GM10266 (cell line): ENCODE measurements around the gene ZNF570.

ENCODE experiments used
- DNase-seq: peaks from one replicate; pipeline ENCODE4 v3.0.0; 2012; ENCODE audit errors: extremely low spot score
- CTCF ChIP-seq: IDR thresholded peaks from 2 replicates; pipeline ENCODE4 v1.5.1; 2012; ENCODE audit warnings: mild to moderate bottlenecking, low read depth; ENCODE audit not compliant: control insufficient read depth, insufficient read depth; ENCODE audit errors: missing control alignments

The ZNF570 gene

GRCh38 chr19:37472165-37472564 lies 3.0 kb downstream of the ZNF570 start:
- TF ChIP-seq CTCF = no peak
- DNase-seq = no peak

GRCh38 chr19:37484406-37485168 lies 15.4 kb downstream of the ZNF570 start:
- DNase-seq = no peak
- TF ChIP-seq CTCF = no peak

- DNase-seq = no peak
- no peak for TF ChIP-seq CTCF
These were observed 23.1 kb downstream of the ZNF570 start for GRCh38 chr19:37492213-37492612.

- no peak for TF ChIP-seq CTCF
- no peak for DNase-seq
These were observed 36.8 kb downstream of the ZNF570 start for GRCh38 chr19:37505958-37506386.

- TF ChIP-seq CTCF = no peak
These were observed 37.4 kb downstream of the ZNF570 start, which contains the start of gene ZNF793 for GRCh38 chr19:37506387-37507166. TSS of gene ZNF793 (plus strand) at chr19:37506939. CDS start at chr19:37523440, 16,501 bp downstream.

GRCh38 chr19:37507167-37507464 lies 38.0 kb downstream of the ZNF570 start:
- TF ChIP-seq CTCF = no peak

More at GRCh38 chr19:37506387-37507166, 37.4 kb downstream of the ZNF570 start, which contains the start of gene ZNF793:
- peak; percentile 44 for DNase-seq

GRCh38 chr19:37511186-37511585 lies 42.0 kb downstream of the ZNF570 start:
- no peak for TF ChIP-seq CTCF

More at GRCh38 chr19:37507167-37507464, 38.0 kb downstream of the ZNF570 start:
- no peak for DNase-seq

More at GRCh38 chr19:37511186-37511585, 42.0 kb downstream of the ZNF570 start:
- no peak for DNase-seq
